H9 (cell line): ENCODE results near the gene PLEKHA5. TPM values are rescaled to one million over a fixed set of nuclear protein-coding genes. Genes with fewer than 3 reads are reported as not detected.

Experiments used
- DNase-seq: peaks from one replicate; pipeline ENCODE4 v3.0.0-alpha.2; 2017
- H2AFZ ChIP-seq: one replicate; pipeline ENCODE4 v1.6.1; 2013; ENCODE audit warnings: mild to moderate bottlenecking, low read length, control low read depth, moderate library complexity
- H2AK5ac ChIP-seq: 2 replicates; pipeline ENCODE4 v1.6.1; 2013; ENCODE audit warnings: low read length, control low read depth, mixed read lengths; ENCODE audit not compliant: insufficient read length
- H2BK120ac ChIP-seq: one replicate; pipeline ENCODE4 v1.6.1; 2013; ENCODE audit warnings: low read depth, mild to moderate bottlenecking, low read length, control low read depth, inconsistent platforms; ENCODE audit not compliant: poor library complexity, severe bottlenecking
- H2BK12ac ChIP-seq: 2 replicates; pipeline ENCODE4 v1.6.1; 2013; ENCODE audit warnings: low read length, control low read depth, mixed read lengths, low read depth; ENCODE audit not compliant: insufficient read length
- H2BK15ac ChIP-seq: 2 replicates; pipeline ENCODE4 v1.6.1; 2013; ENCODE audit warnings: low read depth, low read length, control low read depth
- H2BK20ac ChIP-seq: one replicate; pipeline ENCODE4 v1.6.1; 2013; ENCODE audit warnings: low read depth, mild to moderate bottlenecking, low read length, control low read depth, inconsistent platforms; ENCODE audit not compliant: poor library complexity, severe bottlenecking
- H2BK5ac ChIP-seq: 2 replicates; pipeline ENCODE4 v1.6.1; 2013; ENCODE audit warnings: low read length, control low read depth, mixed read lengths; ENCODE audit not compliant: insufficient read length
- H3K14ac ChIP-seq: 2 replicates; pipeline ENCODE4 v1.6.1; 2013; ENCODE audit warnings: low read length, control low read depth; ENCODE audit not compliant: insufficient read depth
- H3K18ac ChIP-seq: 2 replicates; pipeline ENCODE4 v1.6.1; 2013; ENCODE audit warnings: low read depth, mild to moderate bottlenecking, mixed read lengths, low read length, control low read depth; ENCODE audit not compliant: insufficient read length
- H3K23ac ChIP-seq: 2 replicates; pipeline ENCODE4 v1.6.1; 2013; ENCODE audit warnings: low read length, control low read depth, mixed read lengths, low read depth; ENCODE audit not compliant: insufficient read length
- H3K23me2 ChIP-seq: 2 replicates; pipeline ENCODE4 v1.6.1; 2013; ENCODE audit warnings: low read depth, mild to moderate bottlenecking, mixed read lengths, low read length, control low read depth; ENCODE audit not compliant: insufficient read length, poor library complexity, severe bottlenecking
- H3K27ac ChIP-seq: 2 replicates; pipeline ENCODE4 v1.5.1; 2013; ENCODE audit warnings: low read length, control low read depth, mixed read lengths, low read depth; ENCODE audit not compliant: insufficient read length
- H3K27me3 ChIP-seq: 2 replicates; pipeline ENCODE4 v1.6.1; 2013; ENCODE audit warnings: low read length, control low read depth, inconsistent platforms; ENCODE audit not compliant: insufficient read depth
- H3K4ac ChIP-seq: 2 replicates; pipeline ENCODE4 v1.6.1; 2013; ENCODE audit warnings: low read depth, mild to moderate bottlenecking, control low read depth, inconsistent platforms, low read length, moderate library complexity
- H3K4me1 ChIP-seq: 2 replicates; pipeline ENCODE4 v1.6.1; 2013; ENCODE audit warnings: low read length, control low read depth, inconsistent platforms; ENCODE audit not compliant: insufficient read depth
- H3K4me2 ChIP-seq: 2 replicates; pipeline ENCODE4 v1.6.1; 2013; ENCODE audit warnings: low read length, control low read depth, mixed read lengths; ENCODE audit not compliant: insufficient read length, insufficient read depth
- H3K56ac ChIP-seq: 2 replicates; pipeline ENCODE4 v1.6.1; 2013; ENCODE audit warnings: low read depth, mild to moderate bottlenecking, mixed read lengths, low read length, control low read depth; ENCODE audit not compliant: insufficient read length
- H3K79me1 ChIP-seq: 2 replicates; pipeline ENCODE4 v1.6.1; 2013; ENCODE audit warnings: low read depth, mild to moderate bottlenecking, moderate library complexity, low read length, control low read depth, inconsistent platforms; ENCODE audit not compliant: insufficient read depth, poor library complexity, severe bottlenecking
- H3K79me2 ChIP-seq: 2 replicates; pipeline ENCODE4 v1.6.1; 2013; ENCODE audit warnings: low read length, control low read depth, inconsistent platforms; ENCODE audit not compliant: insufficient read depth
- H3K9ac ChIP-seq: 2 replicates; pipeline ENCODE4 v1.6.1; 2013; ENCODE audit warnings: low read length, control low read depth, mixed read lengths; ENCODE audit not compliant: insufficient read length; ENCODE audit errors: extremely low read depth
- H3K9me3 ChIP-seq: one replicate; pipeline ENCODE4 v1.6.1; 2013; ENCODE audit warnings: low read depth, low read length, inconsistent platforms; ENCODE audit not compliant: control insufficient read depth
- H3T11ph ChIP-seq: one replicate; pipeline ENCODE4 v1.6.1; 2013; ENCODE audit warnings: mild to moderate bottlenecking, low read length, control low read depth, inconsistent platforms
- H4K20me1 ChIP-seq: one replicate; pipeline ENCODE4 v1.6.1; 2013; ENCODE audit not compliant: control insufficient read depth, insufficient read length, insufficient read depth
- H4K5ac ChIP-seq: 2 replicates; pipeline ENCODE4 v1.6.1; 2013; ENCODE audit warnings: low read depth, mild to moderate bottlenecking, mixed read lengths, low read length, control low read depth; ENCODE audit not compliant: insufficient read length
- H4K8ac ChIP-seq: replicated peaks from 2 replicates; pipeline ENCODE4 v1.6.1; 2013; ENCODE audit warnings: low read length, control low read depth, mixed read lengths, low read depth; ENCODE audit not compliant: insufficient read length
- H4K91ac ChIP-seq: 2 replicates; pipeline ENCODE4 v1.6.1; 2013; ENCODE audit warnings: low read depth, mild to moderate bottlenecking, moderate library complexity, mixed read lengths, low read length, control low read depth; ENCODE audit not compliant: insufficient read length
- H3K27ac Mint-ChIP-seq, 3 experiments: 2 replicates in 2 of 3; 3 replicates in 1 of 3; pipeline ENCODE4 v1.8.0; 2020 to 2021; ENCODE audit warnings: mixed read lengths in 3 of 3, mild to moderate bottlenecking in 1 of 3, moderate library complexity in 1 of 3
- H3K27me3 Mint-ChIP-seq: 2 replicates; pipeline ENCODE4 v1.8.0; 2021; ENCODE audit warnings: low read depth, mild to moderate bottlenecking, moderate library complexity, mixed read lengths
- H3K36me3 Mint-ChIP-seq, 3 experiments: 2 replicates in 2 of 3; 3 replicates in 1 of 3; pipeline ENCODE4 v1.8.0; 2020 to 2021; ENCODE audit warnings: low read depth in 3 of 3, mixed read lengths in 3 of 3; ENCODE audit not compliant: insufficient read depth in 1 of 3
- H3K4me1 Mint-ChIP-seq, 2 experiments: 2 replicates each; pipeline ENCODE4 v1.8.0; 2020; ENCODE audit warnings: mixed read lengths in 2 of 2
- H3K4me3 Mint-ChIP-seq, 2 experiments: 2 replicates in 1 of 2; 3 replicates in 1 of 2; pipeline ENCODE4 v1.8.0; 2020 to 2021; ENCODE audit warnings: mild to moderate bottlenecking in 2 of 2, mixed read lengths in 2 of 2, moderate library complexity in 1 of 2
- H3K9me3 Mint-ChIP-seq, 2 experiments: 2 replicates in 1 of 2; 3 replicates in 1 of 2; pipeline ENCODE4 v1.8.0; 2020; ENCODE audit warnings: mild to moderate bottlenecking in 2 of 2, mixed read lengths in 2 of 2, moderate library complexity in 1 of 2
- CTCF ChIP-seq: fragments of 200-600 bp; sonication (generic); conservative IDR thresholded peaks from 3 replicates; pipeline ENCODE4 v1.8.0; 2021; ENCODE audit warnings: antibody characterized with exemption, mild to moderate bottlenecking
- WGBS: extraction: QIAGEN DNeasy Blood & Tissue Kit; methylation state at CpG from one replicate; pipeline ENCODE4 v1.1.7; 2013; ENCODE audit warnings: missing lambda C conversion rate, low lambda C conversion rate, mixed read lengths; ENCODE audit not compliant: insufficient read length; ENCODE audit errors: extremely low coverage; 5-methylcytosine and 5-hydroxymethylcytosine counted together
- total RNA-seq: library from RNA; stranded (reverse); gene quantifications from 2 replicates; pipeline ENCODE4 v1.2.1, GENCODE V29; 2021

PLEKHA5 gene
- total RNA-seq, 1 experiment from 2014 or later = 86.7 TPM

GRCh38 chr12:19203013-19203412 lies 73.5 kb downstream of the PLEKHA5 start:
- H3K9me3 Mint-ChIP-seq = no peaks in the 10 kb centered on the region
- no peak for TF ChIP-seq CTCF
- no peak overlapping the region for H3K4me3 Mint-ChIP-seq
- Histone ChIP-seq H3K56ac (no peak overlapping the region), H4K20me1 (no peaks in the 10 kb centered on the region), H2BK15ac (no peak overlapping the region), H3K9ac (no peak overlapping the region), H3K14ac (no peak overlapping the region), H2BK12ac (no peak overlapping the region), H2BK20ac (no peak overlapping the region), H3K4me2 (no peak overlapping the region), H2AK5ac (no peak overlapping the region), H3K4ac (no peak overlapping the region), H3K27ac (no peak overlapping the region), H2BK5ac (no peak overlapping the region), H3K9me3 (no peaks in the 10 kb centered on the region), H4K8ac (no peak overlapping the region), H2AFZ (no peak overlapping the region), H3K79me1 (no peaks in the 10 kb centered on the region), H3T11ph (no peak overlapping the region), H3K23ac (no peak overlapping the region), H2BK120ac (no peak overlapping the region), H4K5ac (no peak overlapping the region), H3K79me2 (no peaks in the 10 kb centered on the region), H3K18ac (no peak overlapping the region), H3K4me1 (peaks cover 6% of the 10 kb centered on the region; the same call in 1 of the 2 replicates), H3K23me2 (no peaks in the 10 kb centered on the region), H3K27me3 (no peaks in the 10 kb centered on the region), H4K91ac (no peak overlapping the region)
- no peak for DNase-seq
- H3K4me1 Mint-ChIP-seq = peaks cover 29 to 42% of the 10 kb centered on the region in 2 experiments
- H3K27ac Mint-ChIP-seq = peak overlapping the region in 2 of 3 experiments; percentile 10 to 35; a peak in 3 of 7 replicates
- no CpG with 5 or more reads among the region's 1 CpG for WGBS
- H3K27me3 Mint-ChIP-seq = no peaks in the 10 kb centered on the region
- peaks cover 5 to 15% (median 14%) of the 10 kb centered on the region in 3 experiments; a peak in 6 of 7 replicates for H3K36me3 Mint-ChIP-seq
